ENCODE results near the gene LRRK1. TPM values are rescaled to one million over a fixed set of nuclear protein-coding genes. Genes with fewer than 3 reads are reported as not detected.

LRRK1 gene
- total RNA-seq, 1 donor from 2014 or later = 4.2 TPM

GRCh38 chr15:100980410-100981046 is 61.4 kb downstream of the LRRK1 start:
- DNase-seq (ENCODE audit: low read depth) (no peak), FAIRE-seq (no peak)
- Histone ChIP-seq H3K36me3 (ENCODE audit: control insufficient read depth, insufficient read depth, low read length) (no peaks in the 10 kb centered on the region), H3K27me3 (ENCODE audit: control insufficient read depth, insufficient read depth, low read length) (no peaks in the 10 kb centered on the region), H3K4me3 (ENCODE audit: low read depth, low read length) (no peak overlapping the region)
- no peak for TF ChIP-seq CTCF (IDR thresholded peaks at IDR 0.05; ENCODE audit: insufficient read depth, low read length, severe bottlenecking)

- Histone ChIP-seq H3K4me3 (ENCODE audit: low read depth, low read length) (no peak overlapping the region), H3K36me3 (ENCODE audit: control insufficient read depth, insufficient read depth, low read length) (no peaks in the 10 kb centered on the region), H3K27me3 (ENCODE audit: control insufficient read depth, insufficient read depth, low read length) (no peaks in the 10 kb centered on the region)
- FAIRE-seq = no peak
- no peak for TF ChIP-seq CTCF (IDR thresholded peaks at IDR 0.05; ENCODE audit: insufficient read depth, low read length, severe bottlenecking)
- DNase-seq (ENCODE audit: low read depth) = no peak
These were observed 61.9 kb downstream of the LRRK1 start for GRCh38 chr15:100981086-100981485.

GRCh38 chr15:100983221-100983620 is 64.1 kb downstream of the LRRK1 start:
- no peak for FAIRE-seq

DNA sequence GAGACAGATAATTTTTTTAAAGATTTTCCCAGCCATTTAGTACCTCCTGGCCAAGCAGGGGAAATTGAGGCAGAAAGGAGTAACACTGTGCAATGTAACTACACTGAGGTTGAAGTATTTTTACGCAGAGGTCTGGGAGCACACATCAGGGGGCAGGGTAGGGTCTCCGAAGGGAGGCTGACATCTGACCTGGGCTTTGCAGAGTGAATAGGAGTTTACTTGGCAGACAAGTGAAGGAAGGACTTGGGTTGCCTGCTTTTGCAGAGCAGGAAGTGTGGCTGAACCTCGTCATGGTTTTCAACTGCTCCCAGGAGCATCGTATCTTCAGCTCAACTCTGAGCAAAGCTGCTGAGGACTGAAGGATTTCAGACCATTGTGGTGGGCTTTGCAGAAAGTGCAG is 66.2 kb downstream of the LRRK1 start:
- no peaks in the 10 kb centered on the region for H3K27me3 ChIP-seq (ENCODE audit: control insufficient read depth, insufficient read depth, low read length)
- H3K36me3 ChIP-seq (ENCODE audit: control insufficient read depth, insufficient read depth, low read length) = peaks cover 4% of the 10 kb centered on the region
- no peak for TF ChIP-seq CTCF (IDR thresholded peaks at IDR 0.05; ENCODE audit: insufficient read depth, low read length, severe bottlenecking)
- DNase-seq (ENCODE audit: low read depth) (no peak), FAIRE-seq (no peak)
- H3K4me3 ChIP-seq (ENCODE audit: low read depth, low read length) = no peak overlapping the region

More at GRCh38 chr15:100983221-100983620, 64.1 kb downstream of the LRRK1 start:
- DNase-seq (ENCODE audit: low read depth) = no peak
- H3K36me3 ChIP-seq (ENCODE audit: control insufficient read depth, insufficient read depth, low read length) = no peaks in the 10 kb centered on the region
- H3K27me3 ChIP-seq (ENCODE audit: control insufficient read depth, insufficient read depth, low read length) = no peaks in the 10 kb centered on the region
- H3K4me3 ChIP-seq (ENCODE audit: low read depth, low read length) = no peak overlapping the region
- TF ChIP-seq CTCF (IDR thresholded peaks at IDR 0.05; ENCODE audit: insufficient read depth, low read length, severe bottlenecking) = no peak

DNA sequence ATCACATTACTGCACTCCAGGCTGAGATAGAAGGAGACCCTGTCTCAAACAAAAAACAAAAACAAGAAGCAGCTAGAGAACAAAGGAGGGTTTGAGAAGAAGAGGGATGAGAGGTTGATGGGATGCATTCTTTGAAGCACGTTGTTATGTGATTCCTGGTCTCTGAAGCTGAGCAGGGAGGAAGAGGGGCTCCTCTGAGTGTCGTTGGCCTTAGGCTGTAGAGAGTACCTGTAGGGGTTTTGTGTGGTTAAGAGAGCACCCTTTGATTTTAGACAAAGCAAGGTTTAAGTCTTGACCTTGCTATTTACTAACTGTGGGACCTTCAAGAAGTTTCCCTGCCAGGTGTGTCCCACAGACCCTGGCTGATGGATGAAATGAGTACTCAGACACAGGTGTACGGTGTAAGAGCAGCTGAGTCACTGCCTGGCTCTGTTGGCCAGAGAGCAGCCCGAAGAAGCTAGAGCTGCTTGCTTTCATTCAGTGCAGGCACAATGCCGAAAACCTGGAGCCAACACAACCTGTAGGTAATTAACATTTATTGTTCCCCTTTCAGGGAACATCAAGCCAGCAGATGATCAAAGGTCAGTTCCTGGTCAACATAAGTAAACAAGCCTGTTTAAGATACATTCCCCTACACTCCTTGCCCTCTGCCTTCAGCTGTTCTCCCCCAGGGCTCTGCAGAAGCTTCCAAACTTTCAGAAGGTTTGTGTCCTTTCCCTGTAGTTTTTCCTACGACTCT is 67.2 kb downstream of the LRRK1 start:
- H3K27me3 ChIP-seq (ENCODE audit: control insufficient read depth, insufficient read depth, low read length) = no peaks in the 10 kb centered on the region
- no peak for TF ChIP-seq CTCF (IDR thresholded peaks at IDR 0.05; ENCODE audit: insufficient read depth, low read length, severe bottlenecking)
- no peak for FAIRE-seq
- H3K36me3 ChIP-seq (ENCODE audit: control insufficient read depth, insufficient read depth, low read length) = peaks cover 4% of the 10 kb centered on the region
- no peak overlapping the region for H3K4me3 ChIP-seq (ENCODE audit: low read depth, low read length)
- DNase-seq (ENCODE audit: low read depth) = no peak

All from bronchial epithelial cell (primary cell).